Right cardiac atrium (tissue), 5 donors: ENCODE results near the gene FREM3. TPM values are rescaled to one million over a fixed set of nuclear protein-coding genes. Genes with fewer than 3 reads are reported as not detected.

Experiments used
- ATAC-seq, 2 donors: fragments of 200-7000 bp; cut with Tn5 transposase; one replicate each; pipeline versions ENCODE4 v1.8.0 to v1.9.1; 2020; ENCODE audit warnings: moderate library complexity in 2 of 2, mild to moderate bottlenecking in 1 of 2
- DNase-seq, 3 donors: peaks; one replicate each; pipeline ENCODE4 v3.0.0-alpha.2; 2020
- H3K27ac ChIP-seq: one replicate; pipeline ENCODE4 v1.5.1; 2013; ENCODE audit warnings: mild to moderate bottlenecking, low read length, control low read depth, moderate library complexity
- H3K27me3 ChIP-seq: one replicate; pipeline ENCODE4 v1.6.1; 2013; ENCODE audit not compliant: control insufficient read depth, insufficient read depth
- H3K4me1 ChIP-seq: one replicate; pipeline ENCODE4 v1.6.1; 2013; ENCODE audit warnings: low read length; ENCODE audit not compliant: control insufficient read depth, insufficient read depth
- H3K4me3 ChIP-seq: one replicate; pipeline ENCODE4 v1.5.1; 2013; ENCODE audit warnings: low read length, control low read depth
- H3K9me3 ChIP-seq: one replicate; pipeline ENCODE4 v1.6.1; 2013; ENCODE audit warnings: low read length; ENCODE audit not compliant: control insufficient read depth
- WGBS: extraction: QIAGEN DNeasy Blood & Tissue Kit; methylation state at CpG from one replicate; pipeline ENCODE4 v1.1.7; 2013; 5-methylcytosine and 5-hydroxymethylcytosine counted together
- intact Hi-C, 4 donors: fragments of 100-400 bp; cut with DNase I; formaldehyde crosslinking; loops; one replicate each; pipeline versions ENCODE4 v1.11.0 to v1.14.0; 2022 to 2023
- polyA plus RNA-seq: library from polyadenylated mRNA; stranded (reverse); fragments of 200-250 nt; gene quantifications from one replicate; pipeline ENCODE4 v1.2.3, GENCODE V29; 2013
- total RNA-seq, 4 donors: library from RNA; stranded (reverse); fragmentation: NEBNext Ultra II Directional; extraction: Animal tissue kit (Norgen Biotek cat#: 25700); gene quantifications; one replicate each; pipeline ENCODE4 v1.2.1, GENCODE V29; 2021
- donor health status: healthy with polysubstance abuse.
- donor health status: DM: no; HTN: yes; CAD: no.
- donor health status: DM: no; HTN: no; CAD: no.
- donor health status: DM: no; HTN: yes; CAD: no; lungs with severe emphysema.
- donor health status: DM: yes; HTN: yes; CAD: no.

The FREM3 gene
- total and polyA plus RNA-seq, 5 donors = 0.02 to 0.23 TPM; not detected in 3

DNA sequence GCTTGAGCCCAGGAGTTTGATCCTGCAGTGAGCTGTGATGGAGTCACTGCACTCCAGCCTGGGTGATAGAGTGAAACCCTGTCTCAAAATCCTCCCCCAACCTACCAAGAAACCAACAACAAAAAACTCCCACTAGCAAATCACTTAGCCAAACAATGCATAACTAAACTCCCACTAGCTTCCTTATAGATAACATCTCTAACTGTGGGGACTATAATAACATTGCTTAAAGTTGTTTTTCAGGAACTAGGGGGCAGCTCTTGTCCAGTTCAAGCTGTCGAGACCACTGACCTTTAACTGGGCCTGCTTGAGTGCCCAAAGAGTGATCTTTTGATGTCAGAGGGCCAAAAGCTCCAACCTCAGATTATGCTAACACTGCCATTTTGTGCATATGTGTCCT, 81.7 kb downstream of the FREM3 start:
- intact Hi-C loops = no loop called here
- no peak for DNase-seq
- no peak overlapping the region for H3K4me3 ChIP-seq
- 34% methylated on average over 1 of the region's 1 CpG for WGBS
- no peak for ATAC-seq
- H3K4me1 ChIP-seq = no peaks in the 10 kb centered on the region
- H3K9me3 ChIP-seq = no peaks in the 10 kb centered on the region
- no peaks in the 10 kb centered on the region for H3K27me3 ChIP-seq
- H3K27ac ChIP-seq = no peak overlapping the region

DNA sequence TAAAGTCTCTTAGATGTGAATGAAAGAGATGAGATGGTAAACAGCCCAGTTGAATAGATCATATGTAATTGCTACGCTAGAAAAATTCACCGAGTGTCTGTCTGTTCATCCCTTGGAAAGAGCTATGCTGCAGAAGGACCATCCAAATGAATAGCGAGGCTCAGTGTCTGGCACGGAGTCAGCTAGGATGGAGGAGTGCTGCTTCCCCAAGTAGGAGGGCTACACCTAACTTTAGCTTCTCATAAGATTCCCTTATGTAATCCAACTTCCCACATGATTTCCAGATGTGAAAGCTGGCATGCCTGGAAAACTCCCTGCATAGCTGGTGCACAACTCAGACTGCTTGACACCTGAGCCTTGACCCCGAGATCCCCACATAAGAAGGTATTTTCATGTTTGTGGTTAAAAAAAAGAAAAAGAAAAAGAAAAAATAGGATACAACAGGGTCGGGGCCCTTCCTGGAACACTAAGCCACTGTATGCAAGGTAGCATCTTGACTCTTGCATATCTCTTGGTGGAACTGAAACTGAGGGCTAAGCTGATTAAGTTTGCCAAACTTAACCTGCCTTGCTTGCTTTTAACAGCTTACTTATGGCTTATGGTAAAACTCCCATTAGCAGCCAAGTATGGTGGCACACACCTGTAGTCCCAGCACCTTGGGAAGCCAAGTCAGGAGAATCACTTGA, 82.3 kb downstream of the FREM3 start:
- H3K4me3 ChIP-seq = no peak overlapping the region
- H3K9me3 ChIP-seq = no peaks in the 10 kb centered on the region
- intact Hi-C loops = no loop called here
- ATAC-seq (no peak), DNase-seq (no peak)
- 86% methylated on average over 6 of the region's 6 CpGs for WGBS
- no peak overlapping the region for H3K27ac ChIP-seq
- no peaks in the 10 kb centered on the region for H3K4me1 ChIP-seq
- H3K27me3 ChIP-seq = no peaks in the 10 kb centered on the region

DNA sequence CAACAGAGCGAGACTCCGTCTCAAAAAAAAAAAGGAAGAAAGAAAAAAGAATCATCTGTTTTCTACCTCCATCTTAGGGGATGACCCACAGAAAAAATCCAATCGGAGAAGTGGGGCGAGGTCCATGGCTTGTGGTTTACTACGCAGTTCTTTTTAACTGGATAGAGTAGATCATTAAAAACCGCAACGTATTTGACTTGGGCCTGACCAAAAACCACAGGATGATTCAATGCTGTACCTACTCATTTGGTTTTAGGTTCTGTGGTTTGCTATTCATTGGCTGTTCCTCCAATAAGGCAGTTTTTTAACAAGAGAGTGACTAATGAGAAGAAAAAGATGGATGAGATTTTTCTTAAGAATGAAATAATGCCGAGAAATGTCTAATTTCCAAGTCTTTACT, 83.7 kb downstream of the FREM3 start:
- Histone ChIP-seq H3K4me1 (no peaks in the 10 kb centered on the region), H3K9me3 (no peaks in the 10 kb centered on the region), H3K27ac (no peak overlapping the region), H3K27me3 (no peaks in the 10 kb centered on the region), H3K4me3 (no peak overlapping the region)
- ATAC-seq (no peak), DNase-seq (no peak)
- WGBS = 90% methylated on average over 8 of the region's 8 CpGs
- intact Hi-C loops = no loop called here

DNA sequence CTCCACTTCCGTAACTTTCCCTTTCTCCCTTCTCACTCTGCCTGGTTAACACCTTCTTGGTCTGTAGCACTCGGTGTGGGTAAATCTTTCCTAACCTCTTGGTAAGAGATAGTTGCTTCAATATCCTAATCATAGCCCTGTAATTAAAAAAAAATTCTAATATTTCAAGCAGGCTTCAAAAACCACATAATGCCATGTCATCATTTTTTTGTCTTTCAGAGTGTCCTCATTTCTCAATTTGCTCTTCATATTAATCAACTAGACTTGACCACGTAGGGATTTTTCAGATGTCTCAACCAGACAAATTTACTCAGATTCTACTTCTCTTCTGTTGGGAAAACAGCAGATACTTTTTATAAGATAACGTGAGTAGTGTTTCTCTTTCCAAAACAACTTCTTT, 91.0 kb downstream of the FREM3 start:
- intact Hi-C loops = no loop called here
- Histone ChIP-seq H3K4me3 (no peak overlapping the region), H3K4me1 (no peaks in the 10 kb centered on the region), H3K27me3 (no peaks in the 10 kb centered on the region), H3K9me3 (no peaks in the 10 kb centered on the region), H3K27ac (no peak overlapping the region)
- 74% methylated on average over 4 of the region's 4 CpGs for WGBS
- no peak for ATAC-seq
- DNase-seq = no peak

DNA sequence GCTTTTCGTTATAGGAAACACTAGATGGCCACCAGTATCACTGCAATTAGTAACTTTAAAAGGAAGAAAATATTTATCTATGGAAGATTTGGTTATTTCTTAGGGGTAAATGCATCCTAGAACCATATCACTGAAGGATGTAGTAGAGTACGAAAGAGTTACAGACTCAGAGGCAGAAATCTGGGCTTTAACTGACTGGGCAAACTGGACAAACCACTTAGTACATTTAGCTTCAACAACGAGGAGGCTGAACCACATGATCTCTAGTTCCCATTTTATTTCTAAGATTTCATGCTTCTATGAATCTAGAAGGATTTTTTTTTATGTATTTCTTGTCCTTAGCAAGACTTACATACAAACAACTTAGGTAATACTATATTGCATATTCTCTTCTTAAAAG, 94.0 kb downstream of the FREM3 start:
- H3K27ac ChIP-seq = no peak overlapping the region
- WGBS = 83% methylated on average over 3 of the region's 3 CpGs
- ATAC-seq = no peak
- no peak for DNase-seq
- H3K4me1 ChIP-seq = no peaks in the 10 kb centered on the region
- no peaks in the 10 kb centered on the region for H3K27me3 ChIP-seq
- intact Hi-C loops = no loop called here
- no peaks in the 10 kb centered on the region for H3K9me3 ChIP-seq
- H3K4me3 ChIP-seq = no peak overlapping the region

DNA sequence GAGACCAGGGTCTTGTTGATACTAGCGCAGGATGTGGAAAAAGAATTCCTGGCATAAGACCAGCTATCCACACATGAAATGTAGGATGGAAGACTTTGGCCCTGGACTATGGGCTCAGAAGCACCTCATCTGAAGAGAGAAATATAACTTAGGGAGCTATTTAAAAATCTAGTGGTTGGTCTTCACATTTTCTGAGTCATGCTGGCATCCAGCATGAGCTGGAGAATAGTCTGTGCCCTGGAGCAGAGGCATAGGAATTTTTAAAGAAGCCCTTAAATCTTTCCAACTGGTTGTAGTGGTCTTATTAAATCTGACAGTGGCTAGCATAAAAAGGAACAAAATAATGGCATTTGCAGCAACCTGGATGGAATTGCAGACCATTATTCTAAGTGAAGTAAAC, 100.6 kb downstream of the FREM3 start:
- no peak overlapping the region for H3K4me3 ChIP-seq
- no peaks in the 10 kb centered on the region for H3K27me3 ChIP-seq
- ATAC-seq (peak in 1 of 2 donors; percentile 16), DNase-seq (no peak)
- WGBS = 91% methylated on average over 1 of the region's 1 CpG
- no peaks in the 10 kb centered on the region for H3K4me1 ChIP-seq
- no peak overlapping the region for H3K27ac ChIP-seq
- intact Hi-C loops = no loop called here
- H3K9me3 ChIP-seq = no peaks in the 10 kb centered on the region

DNA sequence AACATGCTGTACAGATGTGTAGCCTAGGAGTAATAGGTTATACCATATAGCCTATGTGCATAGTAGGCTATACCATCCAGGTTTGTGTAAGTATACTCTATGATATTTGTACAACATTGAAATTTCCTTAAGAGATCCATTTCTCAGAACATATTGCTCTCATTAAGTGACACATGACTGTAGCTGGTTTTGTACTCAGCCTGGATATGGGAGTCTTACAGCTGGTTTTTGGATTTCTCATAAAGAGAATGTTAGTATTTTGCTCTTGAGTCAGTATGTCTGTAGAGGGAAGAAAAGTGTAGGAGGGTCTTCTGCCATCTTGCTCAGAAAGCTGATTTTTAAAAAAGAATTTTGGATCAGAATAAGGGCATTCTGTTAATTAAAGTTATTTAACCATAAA, 101.7 kb downstream of the FREM3 start:
- H3K27ac ChIP-seq = no peak overlapping the region
- H3K27me3 ChIP-seq = no peaks in the 10 kb centered on the region
- ATAC-seq (no peak), DNase-seq (no peak)
- H3K4me1 ChIP-seq = no peaks in the 10 kb centered on the region
- intact Hi-C loops = no loop called here
- H3K9me3 ChIP-seq = no peaks in the 10 kb centered on the region
- H3K4me3 ChIP-seq = no peak overlapping the region

DNA sequence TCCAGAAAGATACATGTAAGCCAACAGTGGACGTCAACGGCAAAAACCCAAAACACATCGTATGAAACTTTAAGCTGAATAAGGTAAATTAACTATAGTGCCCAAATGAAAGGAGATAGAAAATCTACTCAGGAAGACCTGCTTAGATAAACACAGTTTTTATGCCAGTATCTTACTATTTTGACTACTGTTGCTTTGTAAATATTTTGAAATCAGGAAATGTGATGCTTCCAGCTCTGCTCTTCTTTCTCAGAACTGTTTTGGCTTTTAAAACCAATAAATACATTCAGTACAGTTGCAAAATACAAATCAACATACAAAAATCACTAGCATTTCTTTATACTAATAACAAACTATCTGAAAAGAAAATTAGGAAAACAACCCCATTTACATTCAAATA, 103.2 kb downstream of the FREM3 start:
- intact Hi-C loops = no loop called here
- Histone ChIP-seq H3K4me3 (no peak overlapping the region), H3K27me3 (no peaks in the 10 kb centered on the region), H3K4me1 (no peaks in the 10 kb centered on the region), H3K27ac (no peak overlapping the region), H3K9me3 (no peaks in the 10 kb centered on the region)
- ATAC-seq (no peak), DNase-seq (no peak)
- WGBS = 49% methylated on average over 3 of the region's 3 CpGs

DNA sequence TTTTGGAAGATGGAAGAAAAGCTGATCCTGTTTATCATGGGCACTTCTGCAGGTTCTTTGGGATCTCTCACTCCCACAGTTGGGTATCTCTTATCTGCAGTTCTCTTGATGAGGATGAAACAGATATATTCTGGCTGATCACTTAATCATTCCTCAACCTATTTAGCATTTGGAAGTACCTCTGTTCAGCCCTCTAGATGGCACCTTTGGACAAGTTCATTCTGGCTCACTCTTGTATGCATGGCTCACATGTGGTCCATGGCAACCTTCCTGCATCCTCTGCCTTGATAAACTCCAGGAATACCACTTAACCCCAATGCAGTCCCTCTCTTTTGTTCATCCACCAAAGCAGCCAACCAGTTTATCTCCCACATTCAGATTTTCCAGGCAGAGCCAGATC, 112.8 kb downstream of the FREM3 start:
- no peak overlapping the region for H3K4me3 ChIP-seq
- no peaks in the 10 kb centered on the region for H3K9me3 ChIP-seq
- intact Hi-C loops = no loop called here
- ATAC-seq = no peak
- DNase-seq = no peak
- no peaks in the 10 kb centered on the region for H3K4me1 ChIP-seq
- no peaks in the 10 kb centered on the region for H3K27me3 ChIP-seq
- H3K27ac ChIP-seq = no peak overlapping the region

DNA sequence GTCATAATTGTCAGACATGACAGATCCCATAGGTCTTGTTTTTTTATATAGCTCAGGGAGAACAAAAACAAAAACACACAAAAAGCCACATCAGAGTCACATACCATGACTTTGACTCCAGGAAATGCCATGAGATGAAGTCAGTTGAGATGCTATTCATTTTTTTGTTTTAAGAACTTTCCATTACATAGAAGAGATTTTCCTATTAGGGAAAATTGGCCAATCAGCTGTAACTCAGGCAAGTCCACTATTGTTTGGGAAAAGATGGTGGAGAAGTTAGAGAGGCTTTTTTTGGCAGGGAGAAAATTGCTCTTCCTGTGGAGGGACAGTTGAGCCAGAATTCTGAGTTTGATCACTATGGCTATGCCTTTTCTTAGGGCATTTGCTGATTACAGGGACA, 114.4 kb downstream of the FREM3 start:
- Histone ChIP-seq H3K9me3 (no peaks in the 10 kb centered on the region), H3K27ac (no peak overlapping the region), H3K4me3 (no peak overlapping the region), H3K27me3 (no peaks in the 10 kb centered on the region), H3K4me1 (peaks cover 3% of the 10 kb centered on the region)
- DNase-seq (no peak), ATAC-seq (peak; percentile 43 to 48)
- intact Hi-C loops = no loop called here

DNA sequence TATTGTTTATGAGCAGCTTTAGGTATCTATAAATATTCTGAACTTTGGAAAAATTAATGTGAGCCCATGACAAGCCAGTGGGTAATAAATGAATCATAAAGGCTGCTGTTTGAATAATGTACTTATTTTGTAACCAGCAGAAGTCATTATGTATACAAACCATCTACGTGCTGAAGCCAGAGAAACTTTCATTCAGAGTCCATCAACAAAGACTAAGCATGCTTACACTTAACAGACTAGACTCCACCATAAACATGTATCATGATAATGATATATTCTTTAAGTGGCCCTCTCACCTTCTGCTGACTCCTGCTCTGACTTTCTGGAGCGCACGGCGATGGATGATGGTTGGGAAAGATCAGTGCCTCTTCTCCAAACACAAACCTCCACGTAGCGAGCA, 114.9 kb downstream of the FREM3 start:
- Histone ChIP-seq H3K4me1 (peaks cover 3% of the 10 kb centered on the region), H3K4me3 (no peak overlapping the region), H3K9me3 (no peaks in the 10 kb centered on the region), H3K27ac (no peak overlapping the region), H3K27me3 (no peaks in the 10 kb centered on the region)
- ATAC-seq = no peak
- intact Hi-C loops = no loop called here
- DNase-seq = no peak
- WGBS = 95% methylated on average over 6 of the region's 6 CpGs

DNA sequence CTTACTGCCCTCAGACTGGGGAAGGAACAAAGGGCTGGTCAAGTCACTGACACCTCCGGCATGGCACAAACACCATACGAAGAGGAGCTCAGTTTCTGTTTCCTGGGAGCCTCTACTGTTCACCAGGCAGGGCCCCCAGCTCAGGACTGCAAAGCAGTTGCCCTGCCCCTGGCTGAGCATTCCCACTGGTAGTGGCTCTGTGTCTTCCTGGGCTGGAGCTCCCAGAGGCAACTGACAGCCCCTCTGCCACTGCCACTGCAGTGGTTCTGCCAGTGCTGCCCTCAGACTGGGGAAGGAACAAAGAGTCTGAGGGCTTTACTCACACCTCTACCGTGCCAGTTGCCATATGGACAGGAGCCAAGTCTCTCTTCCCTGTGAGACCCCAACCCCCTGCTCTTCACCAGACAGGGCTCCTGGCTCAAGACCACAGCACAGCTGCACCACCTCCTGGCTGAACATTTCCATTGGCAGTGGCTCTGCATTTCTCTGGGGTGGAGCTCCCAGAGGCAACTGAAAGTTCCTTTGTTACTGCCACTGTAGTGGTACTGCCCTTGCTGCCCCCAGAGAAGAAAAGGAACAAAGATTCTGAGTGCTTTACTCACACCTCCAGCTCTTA, 119.0 kb downstream of the FREM3 start:
- WGBS = 66% methylated on average over 3 of the region's 3 CpGs
- ATAC-seq (no peak), DNase-seq (no peak)
- Histone ChIP-seq H3K27ac (no peak overlapping the region), H3K4me3 (no peak overlapping the region), H3K4me1 (peaks cover 3% of the 10 kb centered on the region), H3K9me3 (no peaks in the 10 kb centered on the region), H3K27me3 (no peaks in the 10 kb centered on the region)
- intact Hi-C loops = no loop called here
